Activated effector memory CD4-positive, alpha-beta T cell treated with Interleukin-2 at 50 U/mL for 16 hours (primary cell): Measurements from ENCODE around the gene ETV6.
"Not testable (repeated sequence)": the region's sequence is repeated elsewhere in the genome, so short reads cannot be mapped to it uniquely, and the experiment has no call there.

Source experiments
- DNase-seq: peaks from one replicate; pipeline ENCODE4 v3.0.0-alpha.2; 2020

ETV6 gene

GRCh38 chr12:11672256-11673191 lies 23.1 kb downstream of the ETV6 start:
- no peak for DNase-seq

GRCh38 chr12:11673666-11674461 lies 24.4 kb downstream of the ETV6 start:
- no peak for DNase-seq

- no peak for DNase-seq
These were observed 25.5 kb downstream of the ETV6 start for GRCh38 chr12:11674894-11675390.

GRCh38 chr12:11676052-11676451 lies 26.6 kb downstream of the ETV6 start:
- no peak for DNase-seq

GRCh38 chr12:11677093-11677492 lies 27.6 kb downstream of the ETV6 start:
- DNase-seq: no peak

- no peak for DNase-seq
These were observed 28.3 kb downstream of the ETV6 start for GRCh38 chr12:11677752-11678151.

- DNase-seq: no peak
These were observed 29.3 kb downstream of the ETV6 start for GRCh38 chr12:11678781-11679180.

GRCh38 chr12:11681207-11681606 lies 31.7 kb downstream of the ETV6 start:
- DNase-seq: no peak

- DNase-seq: not testable (repeated sequence)
These were observed 32.2 kb downstream of the ETV6 start for GRCh38 chr12:11681695-11682094.

GRCh38 chr12:11684393-11684792 lies 34.9 kb downstream of the ETV6 start:
- DNase-seq: no peak

GRCh38 chr12:11684811-11685210 lies 35.3 kb downstream of the ETV6 start:
- DNase-seq: no peak

- DNase-seq: no peak
These were observed 35.8 kb downstream of the ETV6 start for GRCh38 chr12:11685316-11685715.

GRCh38 chr12:11685716-11686115 lies 36.2 kb downstream of the ETV6 start:
- DNase-seq: no peak

- DNase-seq: no peak
These were observed 36.6 kb downstream of the ETV6 start for GRCh38 chr12:11686120-11686519.

GRCh38 chr12:11687528-11687927 lies 38.1 kb downstream of the ETV6 start:
- DNase-seq: no peak

- no peak for DNase-seq
These were observed 38.9 kb downstream of the ETV6 start for GRCh38 chr12:11688379-11688778.

- no peak for DNase-seq
These were observed 39.4 kb downstream of the ETV6 start for GRCh38 chr12:11688831-11689230.

- no peak for DNase-seq
These were observed 40.2 kb downstream of the ETV6 start for GRCh38 chr12:11689591-11690186.

GRCh38 chr12:11693067-11693466 lies 43.6 kb downstream of the ETV6 start:
- no peak for DNase-seq

- DNase-seq: no peak
These were observed 44.1 kb downstream of the ETV6 start for GRCh38 chr12:11693601-11694000.

- no peak for DNase-seq
These were observed 45.1 kb downstream of the ETV6 start for GRCh38 chr12:11694528-11694927.

GRCh38 chr12:11695321-11695720 lies 45.8 kb downstream of the ETV6 start:
- no peak for DNase-seq

GRCh38 chr12:11696084-11696483 lies 46.6 kb downstream of the ETV6 start:
- no peak for DNase-seq
